Endothelial cell of umbilical vein (primary cell): ENCODE results near the gene SLC15A1. TPM values are rescaled to one million over a fixed set of nuclear protein-coding genes. Genes with fewer than 3 reads are reported as not detected.

Source experiments
- BruUV-seq: library from RNA; stranded (reverse); fragments of 400-500 nt; replicated peaks from 2 replicates; lab custom pipeline; 2021; lab: Mats Ljungman, UMichigan
- CTCF ChIA-PET: fragments of 300-600, 350-600 bp; sonication (Branson Sonifier 250); formaldehyde crosslinking; loops from one replicate; lab custom pipeline; 2021; ENCODE audit warnings: antibody characterized with exemption, inconsistent platforms; lab: Charles Lee
- POLR2A ChIA-PET: fragments of 300-600, 350-600 bp; sonication (Branson Sonifier 250); formaldehyde crosslinking; loops from one replicate; lab custom pipeline; 2021; ENCODE audit warnings: antibody characterized with exemption, inconsistent platforms; lab: Charles Lee
- DNase-seq: peaks from one replicate; pipeline ENCODE4 v3.0.0-alpha.2; 2011; ENCODE audit warnings: low read depth, low spot score
- FAIRE-seq: peaks from 2 replicates; lab custom pipeline; 2011; peaks lifted over from hg19 to GRCh38; lab: Jason Lieb, UNC
- H2AFZ ChIP-seq: 2 replicates; pipeline ENCODE4 v1.6.0; 2012; ENCODE audit warnings: low read depth, low read length, control low read depth, inconsistent platforms
- H3K27ac ChIP-seq: 2 replicates; pipeline ENCODE4 v1.5.1; 2011; ENCODE audit warnings: low read depth, mild to moderate bottlenecking, control low read depth, low read length, moderate library complexity; ENCODE audit not compliant: insufficient read depth
- H3K27me3 ChIP-seq, 2 experiments: 2 replicates each; pipeline versions ENCODE4 v1.6.0 to v1.6.1; 2011; ENCODE audit warnings: low read length in 2 of 2, mixed read lengths in 1 of 2; ENCODE audit not compliant: control insufficient read depth in 2 of 2, insufficient read depth in 2 of 2
- H3K36me3 ChIP-seq, 2 experiments: 2 replicates in 1 of 2; 3 replicates in 1 of 2; pipeline ENCODE4 v1.5.1; 2011; ENCODE audit warnings: low read length in 2 of 2, mild to moderate bottlenecking in 1 of 2, moderate library complexity in 1 of 2; ENCODE audit not compliant: control insufficient read depth in 2 of 2, insufficient read depth in 2 of 2; ENCODE audit errors: extremely low read depth in 1 of 2
- H3K4me1 ChIP-seq: 3 replicates; pipeline ENCODE4 v1.5.1; 2011; ENCODE audit warnings: mild to moderate bottlenecking, low read length; ENCODE audit not compliant: control insufficient read depth, insufficient read depth; ENCODE audit errors: extremely low read depth
- H3K4me2 ChIP-seq: 2 replicates; pipeline ENCODE4 v1.6.1; 2011; ENCODE audit warnings: low read length, control low read depth, mixed read lengths; ENCODE audit not compliant: insufficient read depth
- H3K4me3 ChIP-seq, 3 experiments: fragments of 200-600 bp in 1 of 3; sonication (generic), shearing (Covaris generic) in 1 of 3; replicated peaks in 1 of 3; 2 replicates each; pipeline ENCODE4 v1.5.1; 2011 to 2016; ENCODE audit warnings: control low read depth in 3 of 3, low read length in 3 of 3, mild to moderate bottlenecking in 2 of 3, inconsistent platforms in 1 of 3, low read depth in 1 of 3, moderate library complexity in 1 of 3; ENCODE audit not compliant: insufficient read depth in 1 of 3
- H3K79me2 ChIP-seq: 2 replicates; pipeline ENCODE4 v1.6.0; 2012; ENCODE audit warnings: low read length, inconsistent platforms; ENCODE audit not compliant: control insufficient read depth, insufficient read depth
- H3K9ac ChIP-seq: replicated peaks from 2 replicates; pipeline ENCODE3; 2011; ENCODE audit warnings: low read length, control low read depth; ENCODE audit not compliant: insufficient read depth; ENCODE audit errors: extremely low read depth
- H3K9me1 ChIP-seq: replicated peaks from 3 replicates; pipeline ENCODE4 v1.6.0; 2011; ENCODE audit warnings: mild to moderate bottlenecking, low read length; ENCODE audit not compliant: control insufficient read depth, insufficient read depth; ENCODE audit errors: extremely low read depth
- H3K9me3 ChIP-seq: replicated peaks from 2 replicates; pipeline ENCODE4 v1.5.1; 2012; ENCODE audit warnings: low read length, inconsistent platforms; ENCODE audit not compliant: control insufficient read depth, insufficient read depth
- H4K20me1 ChIP-seq: replicated peaks from 2 replicates; pipeline ENCODE3; 2011; ENCODE audit warnings: mild to moderate bottlenecking, low read length; ENCODE audit not compliant: control insufficient read depth, insufficient read depth; ENCODE audit errors: extremely low read depth
- CTCF ChIP-seq, 2 donors: IDR thresholded peaks; 1 replicate in 1 of 2; 2 replicates in 1 of 2; pipeline ENCODE4 v1.5.1; 2011; ENCODE audit warnings: low read length in 2 of 2, mild to moderate bottlenecking in 2 of 2, moderate library complexity in 2 of 2, control low read depth in 1 of 2, inconsistent platforms in 1 of 2, low read depth in 1 of 2; ENCODE audit not compliant: insufficient read depth in 1 of 2; ENCODE audit errors: extremely low read depth in 1 of 2
- EZH2 ChIP-seq: IDR thresholded peaks from 2 replicates; pipeline ENCODE4 v1.6.1; 2012; ENCODE audit warnings: borderline replicate concordance, low read depth, mild to moderate bottlenecking, moderate library complexity, low read length, inconsistent platforms; ENCODE audit not compliant: severe bottlenecking
- FOS ChIP-seq: IDR thresholded peaks from 2 replicates; pipeline ENCODE4 v1.6.1; 2011; ENCODE audit warnings: mild to moderate bottlenecking, low read length, moderate library complexity, borderline replicate concordance; ENCODE audit not compliant: insufficient read depth
- GATA2 ChIP-seq: IDR thresholded peaks from 2 replicates; pipeline ENCODE4 v1.7.0; 2011; ENCODE audit warnings: low read depth, mild to moderate bottlenecking, moderate library complexity, mixed read lengths, low read length; ENCODE audit not compliant: insufficient read length, insufficient read depth
- JUN ChIP-seq: IDR thresholded peaks from 2 replicates; pipeline ENCODE4 v1.6.1; 2011; ENCODE audit warnings: borderline replicate concordance, low read depth; ENCODE audit not compliant: insufficient read length, insufficient read depth
- MYC ChIP-seq: IDR thresholded peaks from one replicate; pipeline ENCODE4 v1.6.1; 2011; ENCODE audit warnings: mild to moderate bottlenecking, low read depth, low read length
- POLR2A ChIP-seq: IDR thresholded peaks from 2 replicates; pipeline ENCODE4 v1.6.1; 2012; ENCODE audit warnings: low read depth, mild to moderate bottlenecking, control low read depth, low read length
- POLR2AphosphoS5 ChIP-seq: IDR thresholded peaks from 2 replicates; pipeline ENCODE4 v1.6.1; 2012; ENCODE audit warnings: low read depth, mild to moderate bottlenecking, control low read depth, low read length, moderate library complexity; ENCODE audit not compliant: insufficient read depth
- dilution Hi-C: fragments of 300-500 bp; cut with MboI; formaldehyde crosslinking; loops from one replicate; pipeline ENCODE4 v1.15.0; 2019; ENCODE audit warnings: low sequenced_read_pairs; ENCODE audit not compliant: extremely low pct_ligation_motif_present
- intact Hi-C: fragments of 100-400 bp; cut with micrococcal nuclease; formaldehyde crosslinking; loops from one replicate; pipeline ENCODE4 v1.10.0; 2022
- polyA plus RNA-seq, 4 experiments: library from polyadenylated mRNA; depleted of rRNA in 3 of 4; stranded (reverse) in 3 of 4; unstranded in 1 of 4; fragments of >200 nt; gene quantifications; 2 replicates each; pipeline versions ENCODE4 v1.2.1 to v1.2.3, GENCODE V29; 2011 to 2012; ENCODE audit warnings: missing spikeins in 1 of 4
- total RNA-seq: library from RNA; stranded (reverse); gene quantifications from 2 replicates; pipeline ENCODE4 v1.2.3, GENCODE V29; 2021
- TF ChIP-seq, protein P1 (sequence below): IDR thresholded peaks from 2 replicates; pipeline ENCODE4 v1.6.1; 2011; ENCODE audit not compliant: insufficient read depth, insufficient read length

SLC15A1 gene
- total and polyA plus RNA-seq, 2 donors (not counting 3 experiments of a cell fraction or from before 2014, with no cell fraction given), result not detected

DNA sequence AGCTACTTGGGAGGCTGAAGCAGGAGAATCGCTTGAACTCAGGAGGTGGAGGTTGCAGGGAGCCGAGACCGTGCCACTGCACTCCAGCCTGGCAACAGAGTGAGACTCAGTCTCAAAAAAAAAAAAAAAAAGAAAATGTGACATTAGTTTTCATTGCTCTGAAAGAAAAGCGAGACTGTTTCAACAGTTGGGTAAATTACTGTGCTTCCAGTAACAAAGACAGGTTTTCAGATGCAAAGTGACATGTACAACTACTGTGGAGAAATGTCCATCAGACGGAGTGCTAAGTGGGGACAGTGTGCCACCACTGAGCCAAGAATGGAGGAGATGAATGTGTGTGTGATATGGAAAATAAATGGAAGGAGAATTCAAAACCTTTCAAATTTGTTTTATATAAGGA, 24.2 kb upstream of the SLC15A1 start:
- DNase-seq, result no peak
- no peaks in the 10 kb centered on the region for H3K79me2 ChIP-seq
- peaks cover 3% of the 10 kb centered on the region for H3K4me1 ChIP-seq
- no peak overlapping the region for H3K4me3 ChIP-seq
- dilution Hi-C loops (no loop called here), intact Hi-C loops (no loop called here)
- BruUV-seq, result no TSS peak
- POLR2A ChIA-PET, result no interaction called here
- H3K36me3 ChIP-seq, result no peaks in the 10 kb centered on the region
- TF ChIP-seq POLR2A, result no peak
- TF ChIP-seq JUN, result no peak
- no peak for TF ChIP-seq EZH2
- TF ChIP-seq POLR2AphosphoS5, result no peak
- no peak for TF ChIP-seq CTCF (IDR thresholded peaks at IDR 0.05; ENCODE audit: extremely low read depth in 1 of 2, insufficient read depth in 1 of 2, low read depth in 1 of 2, low read length in 2 of 2)
- TF ChIP-seq GATA2, result no peak
- TF ChIP-seq MYC, result no peak
- TF ChIP-seq FOS, result no peak
- TF ChIP-seq, protein P1, sequence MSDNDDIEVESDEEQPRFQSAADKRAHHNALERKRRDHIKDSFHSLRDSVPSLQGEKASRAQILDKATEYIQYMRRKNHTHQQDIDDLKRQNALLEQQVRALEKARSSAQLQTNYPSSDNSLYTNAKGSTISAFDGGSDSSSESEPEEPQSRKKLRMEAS, result no peak
- no peak for FAIRE-seq
- no peak overlapping the region for H3K9ac ChIP-seq
- no peaks in the 10 kb centered on the region for H4K20me1 ChIP-seq
- no peak overlapping the region for H2AFZ ChIP-seq
- no peaks in the 10 kb centered on the region for H3K9me1 ChIP-seq
- no peaks in the 10 kb centered on the region for H3K9me3 ChIP-seq
- CTCF ChIA-PET, result interaction anchor here (1.3 kb wide), 1 partner anchor 11 kb away, joined by 3 read pairs; no protein-coding TSS in a partner anchor
- H3K27me3 ChIP-seq, result peaks cover 0 to 1% of the 10 kb centered on the region in 2 experiments
- H3K27ac ChIP-seq, result no peak overlapping the region
- no peak overlapping the region for H3K4me2 ChIP-seq
